GM18507 (cell line): ENCODE measurements around the gene MPPED2.
A peak's percentile ranks its signal among the peaks of the same experiment; 100 is the strongest.

Experiments
- DNase-seq: peaks from one replicate; pipeline ENCODE4 v3.0.0; 2011; ENCODE audit warnings: low read depth; ENCODE audit not compliant: insufficient read length; ENCODE audit errors: extremely low spot score
- FAIRE-seq: peaks from 2 replicates; lab custom pipeline; 2011; peaks lifted over from hg19 to GRCh38; lab: Jason Lieb, UNC

The MPPED2 gene

GRCh38 chr11:30543066-30543465 is 43.1 kb downstream of the MPPED2 start:
- FAIRE-seq (no peak), DNase-seq (no peak)

GRCh38 chr11:30540781-30541180 is 45.4 kb downstream of the MPPED2 start:
- FAIRE-seq: no peak
- no peak for DNase-seq

DNA sequence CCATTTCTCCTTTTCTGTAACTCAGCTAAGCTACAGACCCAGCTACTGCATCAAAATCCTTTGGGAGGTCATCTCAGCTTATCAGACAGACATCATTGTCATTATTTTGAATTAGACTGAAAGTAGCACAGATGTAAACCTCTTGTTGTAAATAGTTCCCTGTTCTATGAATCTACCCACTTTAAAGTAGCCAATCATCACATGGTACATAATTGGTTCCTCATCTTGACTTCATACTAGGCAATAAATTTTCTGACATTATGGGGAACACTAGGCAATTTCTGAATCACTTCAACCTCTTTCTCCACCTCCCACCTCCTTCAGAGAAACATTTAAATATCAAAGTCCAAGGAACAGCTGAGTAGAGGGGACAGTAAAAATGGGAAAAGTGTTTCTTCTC is 47.9 kb downstream of the MPPED2 start:
- DNase-seq (no peak), FAIRE-seq (no peak)

DNA sequence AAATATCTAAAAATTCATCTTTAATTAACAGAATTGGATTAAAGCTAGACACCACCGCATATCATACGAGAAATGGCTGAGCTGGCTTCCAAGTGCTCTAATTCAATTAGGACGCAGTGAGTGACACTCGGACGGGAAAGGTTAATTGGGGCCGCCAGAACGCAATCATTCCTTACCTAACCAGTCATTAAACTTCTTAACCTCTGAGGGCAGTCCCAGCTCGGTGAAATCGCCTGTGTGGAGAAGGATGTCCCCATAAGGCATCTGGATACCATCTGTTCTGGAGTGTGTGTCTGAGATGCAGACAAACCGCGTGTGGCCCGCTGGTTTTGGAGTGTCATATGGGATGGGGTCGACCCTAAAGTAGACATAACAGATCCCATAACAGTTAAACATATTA is 50.3 kb downstream of the MPPED2 start:
- FAIRE-seq (no peak), DNase-seq (no peak)

GRCh38 chr11:30533445-30533947 is 52.7 kb downstream of the MPPED2 start:
- FAIRE-seq: no peak
- DNase-seq: no peak

DNA sequence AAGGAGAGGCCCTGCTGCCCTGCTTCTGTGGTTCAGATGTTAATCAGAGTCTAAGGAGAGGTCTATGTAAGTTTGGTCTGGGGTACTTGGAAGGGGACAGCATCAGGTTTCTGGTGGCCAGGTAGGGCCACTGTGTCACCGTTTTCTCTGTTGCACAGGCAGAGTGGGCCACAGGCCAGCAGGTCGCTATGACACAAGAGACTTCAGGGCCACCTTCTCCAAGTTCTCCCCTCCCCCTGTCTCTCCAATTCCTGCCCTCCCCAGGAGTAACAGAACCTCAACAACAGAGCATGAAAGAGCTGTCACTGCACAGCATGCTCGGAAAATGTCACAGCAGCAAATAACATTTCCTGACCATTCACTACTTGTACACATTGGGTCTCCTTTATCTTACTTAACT is 58.6 kb downstream of the MPPED2 start:
- no peak for FAIRE-seq
- no peak for DNase-seq

GRCh38 chr11:30526558-30526957 is 59.6 kb downstream of the MPPED2 start:
- no peak for FAIRE-seq
- no peak for DNase-seq

DNA sequence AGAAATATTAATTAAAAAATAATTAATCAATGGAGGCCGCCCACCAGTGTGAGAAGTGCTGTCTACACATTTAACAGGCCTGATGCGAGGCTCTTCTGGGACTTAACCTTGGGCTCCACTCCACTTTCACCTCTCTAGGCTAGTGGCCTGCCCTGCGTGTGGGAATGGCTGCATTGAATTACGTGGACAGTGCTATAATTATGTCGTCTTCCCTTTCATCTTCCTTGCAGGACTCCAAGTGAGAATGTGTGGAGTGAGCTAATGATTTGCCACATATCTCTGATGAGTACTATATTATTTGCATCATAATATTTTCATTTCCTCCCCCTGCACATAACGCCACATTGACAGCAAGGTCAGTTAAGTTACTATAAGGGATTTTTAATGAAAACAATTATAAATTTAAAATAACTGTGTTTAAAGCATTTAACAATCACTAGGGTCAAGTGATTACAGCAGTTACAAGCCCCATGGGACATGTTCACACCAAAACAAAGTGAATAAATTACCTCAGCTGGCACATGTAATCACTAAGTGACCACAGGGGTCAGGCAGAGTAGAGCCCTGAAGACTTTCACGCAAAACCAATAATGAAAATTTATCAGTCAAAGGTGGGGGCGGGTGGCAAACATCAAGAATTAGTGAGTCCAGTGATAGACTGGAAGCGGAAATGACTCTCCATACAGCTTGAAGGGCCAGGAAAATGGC is 63.5 kb downstream of the MPPED2 start:
- no peak for FAIRE-seq
- DNase-seq: no peak

DNA sequence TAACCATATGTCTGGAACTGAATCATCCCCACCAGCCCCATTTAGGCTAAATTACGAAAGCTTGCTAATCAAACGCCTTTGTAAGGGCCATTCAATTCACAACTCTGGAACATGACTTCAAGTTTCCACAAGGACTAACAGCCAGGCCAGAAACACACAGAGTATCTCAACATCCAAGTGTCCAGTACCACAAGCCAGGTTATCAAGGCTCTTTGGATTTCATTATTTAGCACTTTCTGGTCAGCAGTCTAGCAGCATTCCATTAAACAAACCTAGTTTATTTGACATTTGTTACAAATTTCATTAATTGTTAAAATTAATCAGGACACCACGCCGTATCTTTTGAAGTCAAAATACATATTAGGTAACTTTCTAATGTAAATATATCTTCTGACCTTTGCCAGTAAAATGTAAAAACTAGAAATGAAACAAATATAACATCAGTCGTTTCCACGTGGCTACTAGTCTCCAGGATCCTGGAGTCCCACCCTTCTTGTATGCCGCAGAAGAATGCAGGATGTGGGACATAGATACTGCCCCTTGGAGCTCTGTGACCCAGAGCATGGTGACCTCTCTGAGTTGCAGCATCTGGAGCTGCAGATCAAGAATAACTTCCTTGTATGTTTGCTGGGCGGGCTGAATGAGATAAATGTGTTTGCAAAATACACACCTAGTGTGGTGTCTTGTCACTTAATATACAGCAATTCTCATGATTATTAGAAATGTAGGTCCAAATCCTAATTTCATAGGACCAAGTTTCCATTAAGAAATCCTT is 64.7 kb downstream of the MPPED2 start:
- no peak for FAIRE-seq
- no peak for DNase-seq

DNA sequence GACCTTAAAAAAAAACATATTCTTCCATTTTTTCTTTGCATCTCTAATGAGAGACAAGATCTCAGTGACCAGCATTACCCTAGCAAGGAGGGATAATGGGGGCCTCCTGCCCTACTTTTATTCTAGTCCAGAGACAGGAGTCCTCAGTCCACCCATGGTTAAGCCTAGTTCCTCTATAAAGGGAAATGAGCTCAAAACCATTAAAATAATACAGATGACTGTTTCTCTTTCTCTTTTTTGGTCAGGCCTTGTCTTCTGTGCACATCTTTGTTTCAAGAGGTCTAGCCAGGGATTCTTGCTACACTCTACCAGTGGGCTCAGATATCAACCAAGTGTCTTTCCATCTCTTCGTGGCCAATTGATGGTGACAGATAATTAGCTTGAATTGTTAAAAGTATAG is 73.1 kb downstream of the MPPED2 start:
- no peak for FAIRE-seq
- no peak for DNase-seq

- DNase-seq (no peak), FAIRE-seq (no peak)
These were observed 74.7 kb downstream of the MPPED2 start for GRCh38 chr11:30511408-30511807.

DNA sequence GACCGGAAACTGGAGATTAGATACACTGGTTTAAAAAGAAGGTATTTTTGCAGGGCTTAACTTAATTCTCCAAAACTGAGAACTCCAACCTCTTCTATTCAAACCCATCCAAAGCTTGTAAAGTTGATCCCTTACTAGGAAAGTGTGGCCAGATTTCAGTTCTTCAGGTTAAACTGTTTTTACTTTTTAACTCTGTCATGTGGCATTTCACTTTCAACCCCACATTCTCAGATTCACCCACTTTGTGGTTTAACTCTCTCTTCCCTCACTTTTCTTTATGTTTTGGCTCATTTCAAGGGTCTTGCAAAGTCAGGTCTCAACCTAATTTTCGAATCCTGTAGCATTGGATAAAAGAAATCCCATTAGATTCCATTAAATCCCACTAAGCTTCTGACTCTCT is 75.4 kb downstream of the MPPED2 start:
- DNase-seq (no peak), FAIRE-seq (peak; percentile 45)

- FAIRE-seq: no peak
- no peak for DNase-seq
These were observed 76.8 kb downstream of the MPPED2 start for GRCh38 chr11:30509364-30509763.

DNA sequence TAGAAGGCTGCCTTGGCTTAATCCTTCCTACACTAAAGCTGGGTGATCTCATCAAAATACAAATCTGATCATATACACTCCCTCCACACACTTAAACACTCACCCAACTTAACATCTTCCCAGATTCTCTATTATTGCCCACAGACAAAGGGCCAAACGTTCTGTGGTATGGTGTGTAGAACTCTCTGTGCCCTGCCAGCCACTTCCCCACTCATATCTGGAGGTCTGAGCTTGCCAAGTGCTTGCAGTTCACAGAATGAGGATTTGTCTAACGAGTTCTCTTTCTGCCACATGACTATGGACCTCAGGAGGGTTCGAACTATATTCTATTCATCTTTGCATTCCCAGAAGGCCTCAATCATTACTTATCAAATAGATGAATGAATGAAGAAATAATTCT is 77.6 kb downstream of the MPPED2 start:
- FAIRE-seq (no peak), DNase-seq (no peak)

DNA sequence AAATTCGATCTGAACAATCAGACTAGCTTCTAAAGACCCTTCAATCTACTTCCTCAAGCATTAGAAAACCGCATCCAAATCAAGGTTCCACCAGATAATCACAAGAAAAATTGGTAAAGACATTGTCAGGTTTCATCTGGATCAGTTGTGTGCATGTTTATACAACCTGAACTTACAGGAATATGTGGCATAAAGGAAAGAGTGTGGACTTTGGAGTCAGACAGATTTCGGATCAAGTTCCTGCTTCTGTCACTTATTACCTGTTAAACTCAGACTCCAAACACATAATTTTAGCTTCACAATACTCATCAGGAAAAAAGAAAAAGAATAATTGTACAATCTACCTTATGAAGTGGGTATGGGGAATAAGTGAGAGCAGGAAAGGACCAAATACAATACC is 80.5 kb downstream of the MPPED2 start:
- no peak for DNase-seq
- FAIRE-seq: no peak

GRCh38 chr11:30504468-30504867 is 81.7 kb downstream of the MPPED2 start:
- DNase-seq (no peak), FAIRE-seq (no peak)

DNA sequence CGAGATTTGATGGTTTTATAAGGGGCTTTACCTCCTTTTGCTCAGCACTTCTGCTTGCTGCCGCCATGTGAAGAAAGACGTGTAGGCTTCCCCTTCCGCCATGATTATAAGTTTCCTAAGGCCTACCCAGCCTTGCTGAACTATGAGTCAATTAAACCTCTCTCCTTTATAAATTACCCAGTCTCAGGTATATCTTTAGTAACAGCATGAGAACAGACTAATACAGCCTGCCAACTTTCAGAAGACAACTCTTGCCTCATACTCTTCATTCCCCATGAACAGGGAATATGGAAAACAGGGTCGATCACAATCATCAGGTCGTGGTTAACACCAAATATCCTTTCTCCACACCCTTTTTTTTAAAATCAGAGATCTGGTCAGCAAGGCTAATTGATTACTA is 83.0 kb downstream of the MPPED2 start:
- no peak for DNase-seq
- no peak for FAIRE-seq

DNA sequence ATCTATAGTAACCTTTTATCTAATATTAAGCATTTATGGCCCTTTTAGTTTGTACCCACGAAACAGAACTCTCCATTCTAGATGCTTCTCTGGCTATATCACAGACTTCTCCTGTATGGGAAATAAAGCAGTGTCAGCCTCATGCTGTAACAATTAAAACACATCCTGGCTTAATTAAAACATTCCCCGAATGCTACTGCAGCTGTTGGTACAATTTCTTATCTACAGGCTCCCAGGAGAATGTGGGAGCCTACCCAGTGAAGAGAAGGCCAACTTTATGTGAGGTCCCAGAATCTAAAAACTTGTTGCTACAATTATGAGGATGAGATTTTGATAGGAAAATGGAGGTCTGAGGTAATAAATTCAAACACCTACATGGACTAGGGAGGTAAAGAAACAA is 83.8 kb downstream of the MPPED2 start:
- no peak for DNase-seq
- FAIRE-seq: no peak

GRCh38 chr11:30501744-30502143 is 84.4 kb downstream of the MPPED2 start:
- DNase-seq: no peak
- no peak for FAIRE-seq

GRCh38 chr11:30499940-30500339 is 86.2 kb downstream of the MPPED2 start:
- FAIRE-seq: no peak
- DNase-seq: no peak

DNA sequence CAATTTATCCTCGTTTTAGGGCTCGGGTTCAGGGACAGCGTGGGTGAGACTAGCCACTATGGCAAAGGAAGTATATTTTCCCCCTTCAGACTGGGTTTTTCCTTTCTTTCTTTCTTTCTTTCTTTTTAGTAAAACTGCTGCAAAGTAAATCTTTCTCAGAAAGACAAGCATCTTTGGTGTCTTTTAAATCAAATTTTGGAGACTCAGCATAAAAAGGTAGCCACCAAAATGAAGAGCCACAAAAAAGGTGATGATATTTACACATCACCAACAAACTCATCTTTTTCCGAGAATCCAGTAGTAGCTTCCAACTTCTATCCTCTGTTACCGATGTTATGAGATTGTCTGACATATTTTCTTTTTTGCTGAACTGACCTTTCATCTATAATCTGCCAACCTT is 88.6 kb downstream of the MPPED2 start:
- FAIRE-seq (no peak), DNase-seq (no peak)
